Astrocyte of the spinal cord (primary cell): ENCODE data around the gene HAVCR1.

Experiments
- DNase-seq: peaks from one replicate; pipeline ENCODE4 v3.0.0; 2011; ENCODE audit warnings: low read depth, low spot score
- H3K4me3 ChIP-seq: 2 replicates; pipeline ENCODE4 v1.5.1; 2011; ENCODE audit warnings: low read depth, mild to moderate bottlenecking, low read length, moderate library complexity
- CTCF ChIP-seq: IDR thresholded peaks from 2 replicates; pipeline ENCODE4 v1.5.1; 2012; ENCODE audit warnings: low read depth, mild to moderate bottlenecking, low read length, inconsistent platforms
- in situ Hi-C: cut with HindIII; loops from 2 replicates; pipeline ENCODE4 v1.10.0; 2017; ENCODE audit warnings: low sequenced_read_pairs

Gene HAVCR1

GRCh38 chr5:157004893-157005551 lies 53.9 kb downstream of the HAVCR1 start:
- TF ChIP-seq CTCF = no peak
- no peak for DNase-seq
- in situ Hi-C loops = no loop called here

GRCh38 chr5:156991714-156992113 lies 67.2 kb downstream of the HAVCR1 start:
- in situ Hi-C loops = no loop called here
- no peak for TF ChIP-seq CTCF
- no peak for DNase-seq
- H3K4me3 ChIP-seq = no peak overlapping the region

More at GRCh38 chr5:157004893-157005551, 53.9 kb downstream of the HAVCR1 start:
- H3K4me3 ChIP-seq = no peak overlapping the region

- no peak overlapping the region for H3K4me3 ChIP-seq
- in situ Hi-C loops = no loop called here
- DNase-seq = no peak
- TF ChIP-seq CTCF = no peak
These were observed 74.9 kb downstream of the HAVCR1 start for GRCh38 chr5:156984064-156984463.

GRCh38 chr5:156981481-156981880 lies 77.4 kb downstream of the HAVCR1 start:
- TF ChIP-seq CTCF = no peak
- no peak overlapping the region for H3K4me3 ChIP-seq
- no peak for DNase-seq
- in situ Hi-C loops = no loop called here
